Chondrocyte (in vitro differentiated cells): ENCODE results near the gene ZNF496. TPM values are rescaled to one million over a fixed set of nuclear protein-coding genes. Genes with fewer than 3 reads are reported as not detected.

Experiments
- DNase-seq: peaks from one replicate; pipeline ENCODE4 v3.0.0; 2021; ENCODE audit warnings: mixed read lengths, low spot score
- H3K27ac Mint-ChIP-seq: one replicate; pipeline ENCODE4 v1.8.0; 2021; ENCODE audit warnings: mild to moderate bottlenecking, moderate library complexity, mixed read lengths; ENCODE audit not compliant: unreplicated experiment
- H3K27me3 Mint-ChIP-seq: 2 replicates; pipeline ENCODE4 v1.8.0; 2021; ENCODE audit warnings: low read depth, mixed read lengths
- H3K36me3 Mint-ChIP-seq: 2 replicates; pipeline ENCODE4 v1.8.0; 2021; ENCODE audit warnings: low read depth, mixed read lengths
- H3K4me1 Mint-ChIP-seq: 2 replicates; pipeline ENCODE4 v1.8.0; 2021; ENCODE audit warnings: low read depth, mild to moderate bottlenecking, mixed read lengths
- H3K4me3 Mint-ChIP-seq: one replicate; pipeline ENCODE4 v1.8.0; 2021; ENCODE audit warnings: mild to moderate bottlenecking, moderate library complexity, mixed read lengths; ENCODE audit not compliant: unreplicated experiment
- H3K9me3 Mint-ChIP-seq: 2 replicates; pipeline ENCODE4 v1.8.0; 2021; ENCODE audit warnings: low read depth, mixed read lengths
- CTCF ChIP-seq: fragments of 200-600 bp; sonication (generic); IDR thresholded peaks from 2 replicates; pipeline ENCODE4 v1.5.0; 2021; ENCODE audit warnings: antibody characterized with exemption, mild to moderate bottlenecking, moderate library complexity
- total RNA-seq: library from RNA; stranded (reverse); gene quantifications from 3 replicates; pipeline ENCODE4 v1.2.1, GENCODE V29; 2021

The ZNF496 gene
- total RNA-seq, 1 donor from 2014 or later: 27.9 TPM

- Mint-ChIP-seq H3K9me3 (no peaks in the 10 kb centered on the region), H3K36me3 (peaks cover 15% of the 10 kb centered on the region), H3K4me3 (no peak overlapping the region), H3K27ac (no peak overlapping the region), H3K27me3 (no peaks in the 10 kb centered on the region), H3K4me1 (peaks cover 62% of the 10 kb centered on the region)
- DNase-seq: no peak
- no peak for TF ChIP-seq CTCF
Observed at GRCh38 chr1:247338723-247339275, 7.1 kb upstream of the ZNF496 start.

- Mint-ChIP-seq H3K4me1 (peaks cover 61% of the 10 kb centered on the region), H3K4me3 (no peak overlapping the region)
Observed at GRCh38 chr1:247337961-247338360, 6.3 kb upstream of the ZNF496 start.

GRCh38 chr1:247337250-247337746 lies 5.6 kb upstream of the ZNF496 start:
- no peak for DNase-seq
- peaks cover 16% of the 10 kb centered on the region for H3K36me3 Mint-ChIP-seq
- H3K4me1 Mint-ChIP-seq: peaks cover 58% of the 10 kb centered on the region
- H3K27ac Mint-ChIP-seq: peak overlapping the region; percentile 62
- H3K9me3 Mint-ChIP-seq: no peaks in the 10 kb centered on the region
- H3K4me3 Mint-ChIP-seq: no peak overlapping the region
- no peaks in the 10 kb centered on the region for H3K27me3 Mint-ChIP-seq
- TF ChIP-seq CTCF: no peak

More at GRCh38 chr1:247337961-247338360, 6.3 kb upstream of the ZNF496 start:
- H3K36me3 Mint-ChIP-seq: peaks cover 16% of the 10 kb centered on the region
- H3K9me3 Mint-ChIP-seq: no peaks in the 10 kb centered on the region
- H3K27ac Mint-ChIP-seq: no peak overlapping the region
- H3K27me3 Mint-ChIP-seq: no peaks in the 10 kb centered on the region
- TF ChIP-seq CTCF: no peak
- no peak for DNase-seq

GRCh38 chr1:247336390-247336789 lies 4.7 kb upstream of the ZNF496 start:
- Mint-ChIP-seq H3K27ac (peak overlapping the region; percentile 22), H3K36me3 (peaks cover 15% of the 10 kb centered on the region), H3K4me3 (no peak overlapping the region), H3K9me3 (no peaks in the 10 kb centered on the region), H3K4me1 (peaks cover 58% of the 10 kb centered on the region), H3K27me3 (no peaks in the 10 kb centered on the region)
- no peak for DNase-seq
- no peak for TF ChIP-seq CTCF

- H3K4me1 Mint-ChIP-seq: peaks cover 58% of the 10 kb centered on the region
- no peak overlapping the region for H3K4me3 Mint-ChIP-seq
- no peak overlapping the region for H3K27ac Mint-ChIP-seq
- no peaks in the 10 kb centered on the region for H3K9me3 Mint-ChIP-seq
- TF ChIP-seq CTCF: no peak
- no peaks in the 10 kb centered on the region for H3K27me3 Mint-ChIP-seq
- no peak for DNase-seq
- peaks cover 14% of the 10 kb centered on the region for H3K36me3 Mint-ChIP-seq
Observed at GRCh38 chr1:247335882-247336281, 4.2 kb upstream of the ZNF496 start.
